Measurements from ENCODE around the gene FAM193B. TPM values are rescaled to one million over a fixed set of nuclear protein-coding genes. Genes with fewer than 3 reads are reported as not detected.

The FAM193B gene
- total RNA-seq, result 100 to 1,000 TPM in 1 of 4 donors, 10 to 100 TPM in 3; 16.5 to 117 (median 39.4) TPM

DNA sequence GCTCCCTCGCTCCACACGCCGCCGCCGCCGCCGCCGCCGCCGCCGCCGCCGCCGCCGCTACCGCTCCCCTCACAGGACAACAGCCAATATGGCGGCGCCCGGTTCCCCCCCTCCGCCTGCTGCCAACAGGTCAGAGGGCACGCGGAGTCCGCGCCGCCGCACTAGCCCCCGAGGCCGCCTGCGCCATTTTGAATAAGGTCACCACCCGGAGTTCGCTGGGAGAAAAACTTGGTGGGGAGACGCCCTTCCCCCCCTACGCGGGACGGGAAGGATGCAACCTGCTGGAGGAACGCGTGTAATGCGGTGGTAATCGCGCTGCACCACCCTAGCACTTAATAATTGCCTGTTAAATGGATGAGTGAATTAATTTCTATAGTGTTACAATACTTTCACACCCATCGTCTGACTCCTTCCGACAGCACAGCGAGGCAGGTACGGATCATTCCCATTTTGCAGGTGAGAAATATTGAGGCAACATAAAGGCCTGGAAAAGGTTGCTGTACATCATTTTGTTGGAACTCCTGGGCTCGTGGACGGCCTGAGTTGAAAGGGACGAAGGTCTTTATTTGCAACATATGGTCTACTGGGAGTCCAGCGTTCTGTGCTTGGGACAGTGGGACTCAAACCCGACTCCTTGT, at the start of gene FAM193B:
Gene FAM193B (minus strand): TSS at position 90 of the 638 bp plus-strand sequence. CDS start 105 bp downstream, outside the sequence.
- no peaks in the 10 kb centered on the region for H3K27me3 ChIP-seq
- DNase-seq, result peak; percentile 93 to 95
- H3K27ac ChIP-seq, result peak within 1 kb of the TSS; percentile 81 to 89
- no peaks in the 10 kb centered on the region for H3K9me3 ChIP-seq
- H3K4me3 ChIP-seq, result peak within 1 kb of the TSS; percentile 93 to 95
- H3K36me3 ChIP-seq, result no peaks in the 10 kb centered on the region
- H3K4me1 ChIP-seq, result peaks cover 7 to 12% of the 10 kb centered on the region in 2 donors
- intact Hi-C loops (cut with DNase I; ENCODE audit: low total_unique reads), result no loop called here
- TF ChIP-seq, protein P1, sequence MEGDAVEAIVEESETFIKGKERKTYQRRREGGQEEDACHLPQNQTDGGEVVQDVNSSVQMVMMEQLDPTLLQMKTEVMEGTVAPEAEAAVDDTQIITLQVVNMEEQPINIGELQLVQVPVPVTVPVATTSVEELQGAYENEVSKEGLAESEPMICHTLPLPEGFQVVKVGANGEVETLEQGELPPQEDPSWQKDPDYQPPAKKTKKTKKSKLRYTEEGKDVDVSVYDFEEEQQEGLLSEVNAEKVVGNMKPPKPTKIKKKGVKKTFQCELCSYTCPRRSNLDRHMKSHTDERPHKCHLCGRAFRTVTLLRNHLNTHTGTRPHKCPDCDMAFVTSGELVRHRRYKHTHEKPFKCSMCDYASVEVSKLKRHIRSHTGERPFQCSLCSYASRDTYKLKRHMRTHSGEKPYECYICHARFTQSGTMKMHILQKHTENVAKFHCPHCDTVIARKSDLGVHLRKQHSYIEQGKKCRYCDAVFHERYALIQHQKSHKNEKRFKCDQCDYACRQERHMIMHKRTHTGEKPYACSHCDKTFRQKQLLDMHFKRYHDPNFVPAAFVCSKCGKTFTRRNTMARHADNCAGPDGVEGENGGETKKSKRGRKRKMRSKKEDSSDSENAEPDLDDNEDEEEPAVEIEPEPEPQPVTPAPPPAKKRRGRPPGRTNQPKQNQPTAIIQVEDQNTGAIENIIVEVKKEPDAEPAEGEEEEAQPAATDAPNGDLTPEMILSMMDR (IDR thresholded peaks at IDR 0.05), result peak in 3 of 4 experiments; percentile 9 to 35 (median 24)
- peak in 1 of 2 donors; percentile 40 for TF ChIP-seq POLR2A (IDR thresholded peaks at IDR 0.05)

DNA sequence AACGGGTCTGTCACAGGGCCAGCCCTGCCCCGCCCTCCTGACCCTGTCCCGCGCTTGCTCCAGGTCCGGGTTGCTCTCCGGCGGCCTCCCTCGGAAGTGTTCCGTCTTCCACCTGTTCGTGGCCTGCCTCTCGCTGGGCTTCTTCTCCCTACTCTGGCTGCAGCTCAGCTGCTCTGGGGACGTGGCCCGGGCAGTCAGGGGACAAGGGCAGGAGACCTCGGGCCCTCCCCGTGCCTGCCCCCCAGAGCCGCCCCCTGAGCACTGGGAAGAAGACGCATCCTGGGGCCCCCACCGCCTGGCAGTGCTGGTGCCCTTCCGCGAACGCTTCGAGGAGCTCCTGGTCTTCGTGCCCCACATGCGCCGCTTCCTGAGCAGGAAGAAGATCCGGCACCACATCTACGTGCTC, 49.8 kb upstream of the FAM193B start:
- DNase-seq, result no peak
- Histone ChIP-seq H3K27ac (no peak overlapping the region), H3K4me1 (peaks cover 0 to 12% of the 10 kb centered on the region in 2 donors), H3K36me3 (no peaks in the 10 kb centered on the region), H3K27me3 (no peaks in the 10 kb centered on the region), H3K9me3 (no peaks in the 10 kb centered on the region), H3K4me3 (no peak overlapping the region)
- TF ChIP-seq POLR2A (IDR thresholded peaks at IDR 0.05), result no peak
- TF ChIP-seq, protein P1 (IDR thresholded peaks at IDR 0.05), result no peak
- intact Hi-C loops (cut with DNase I; ENCODE audit: low total_unique reads), result no loop called here

DNA sequence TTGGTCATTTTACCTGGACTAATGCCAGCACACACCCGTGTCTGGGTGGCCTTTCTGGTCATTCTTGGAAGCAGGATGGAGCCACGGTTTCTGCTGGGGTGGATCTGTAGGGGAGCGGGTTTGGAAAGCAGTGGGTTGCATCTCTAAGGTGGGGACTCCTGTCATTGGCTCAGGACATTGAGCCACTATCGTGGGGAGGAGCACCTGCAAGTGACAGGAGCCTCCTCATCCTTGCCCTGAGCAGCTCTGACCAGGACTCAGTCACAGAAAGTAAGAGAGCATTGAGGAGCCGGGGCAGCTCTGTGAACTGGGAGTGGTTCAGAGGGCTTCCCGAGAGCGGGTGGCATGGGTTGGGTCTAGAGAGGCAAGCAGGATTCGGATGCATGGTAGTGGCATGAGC, 49.3 kb upstream of the FAM193B start:
- no peak for TF ChIP-seq POLR2A (IDR thresholded peaks at IDR 0.05)
- TF ChIP-seq, protein P1 (IDR thresholded peaks at IDR 0.05), result no peak
- H3K4me1 ChIP-seq, result peaks cover 0 to 12% of the 10 kb centered on the region in 2 donors
- intact Hi-C loops (cut with DNase I; ENCODE audit: low total_unique reads), result no loop called here
- no peak overlapping the region for H3K4me3 ChIP-seq
- no peaks in the 10 kb centered on the region for H3K36me3 ChIP-seq
- no peaks in the 10 kb centered on the region for H3K9me3 ChIP-seq
- no peaks in the 10 kb centered on the region for H3K27me3 ChIP-seq
- no peak overlapping the region for H3K27ac ChIP-seq
- no peak for DNase-seq

DNA sequence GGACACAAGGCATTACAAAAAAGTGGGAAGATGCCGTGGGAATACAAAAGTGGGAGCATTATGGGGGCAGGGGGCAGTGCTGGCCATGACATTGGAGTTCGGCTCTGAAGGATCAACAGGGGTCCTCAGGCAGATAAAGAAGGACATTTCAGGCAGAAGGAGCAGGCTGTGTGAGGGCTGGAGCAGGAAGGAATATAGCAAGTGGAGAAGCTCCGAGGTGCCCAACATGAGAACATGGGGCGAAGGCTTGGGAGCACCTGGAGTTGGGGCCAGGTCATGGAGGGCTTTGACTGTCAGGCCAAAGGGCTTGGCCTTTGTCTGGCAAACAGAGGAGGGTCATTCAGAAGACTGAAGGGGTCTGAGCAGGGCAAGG, 48.1 kb upstream of the FAM193B start:
- Histone ChIP-seq H3K4me1 (peaks cover 0 to 12% of the 10 kb centered on the region in 2 donors), H3K4me3 (no peak overlapping the region), H3K27me3 (no peaks in the 10 kb centered on the region), H3K36me3 (no peaks in the 10 kb centered on the region), H3K9me3 (no peaks in the 10 kb centered on the region), H3K27ac (no peak overlapping the region)
- DNase-seq, result no peak
- TF ChIP-seq POLR2A (IDR thresholded peaks at IDR 0.05), result no peak
- TF ChIP-seq, protein P1 (IDR thresholded peaks at IDR 0.05), result no peak
- intact Hi-C loops (cut with DNase I; ENCODE audit: low total_unique reads), result no loop called here

GRCh38 chr5:177601577-177602457, 47.5 kb upstream of the FAM193B start:
- Histone ChIP-seq H3K4me3 (no peak overlapping the region), H3K36me3 (no peaks in the 10 kb centered on the region), H3K27ac (no peak overlapping the region), H3K4me1 (peaks cover 0 to 9% of the 10 kb centered on the region in 2 donors), H3K27me3 (no peaks in the 10 kb centered on the region), H3K9me3 (no peaks in the 10 kb centered on the region)
- DNase-seq, result no peak
- TF ChIP-seq, protein P1 (IDR thresholded peaks at IDR 0.05), result no peak
- TF ChIP-seq POLR2A (IDR thresholded peaks at IDR 0.05), result no peak
- intact Hi-C loops (cut with DNase I; ENCODE audit: low total_unique reads), result no loop called here

Data from uterus (tissue), 4 donors.